Stimulated activated CD8-positive, alpha-beta memory T cell treated with anti-CD3 and anti-CD28 coated beads, Interleukin-12 subunit alpha, Interleukin-12 subunit beta, amount 100 ng/mL, for 4 hours (primary cell): ENCODE data around the gene CNGA1.

Experiments used
- DNase-seq: peaks from one replicate; pipeline ENCODE4 v3.0.0-alpha.2; 2020; ENCODE audit warnings: low read depth

CNGA1 gene

GRCh38 chr4:48016141-48017107, at the start of gene CNGA1, which contains the start of gene NIPAL1:
Gene CNGA1, minus strand, starts transcription at chr4:48016681. Its CDS starts 63,992 bp downstream, at chr4:47952689.
Gene NIPAL1, plus strand, starts transcription at chr4:48016772. Its CDS starts 68 bp downstream, at chr4:48016840.
- peak; percentile 63 for DNase-seq

GRCh38 chr4:48065587-48066052, 49.1 kb upstream of the CNGA1 start:
- DNase-seq: no peak

GRCh38 chr4:48064349-48064748, 47.9 kb upstream of the CNGA1 start:
- no peak for DNase-seq

GRCh38 chr4:48058617-48059530, 42.4 kb upstream of the CNGA1 start:
- no peak for DNase-seq

- DNase-seq: no peak
Observed at GRCh38 chr4:48051078-48051477, 34.6 kb upstream of the CNGA1 start.

GRCh38 chr4:48049483-48049882, 33.0 kb upstream of the CNGA1 start:
- no peak for DNase-seq

GRCh38 chr4:48047896-48048295, 31.4 kb upstream of the CNGA1 start:
- DNase-seq: no peak

GRCh38 chr4:48047421-48047844, 31.0 kb upstream of the CNGA1 start:
- DNase-seq: peak; percentile 65

GRCh38 chr4:48046059-48046458, 29.6 kb upstream of the CNGA1 start:
- no peak for DNase-seq

GRCh38 chr4:48044298-48044697, 27.8 kb upstream of the CNGA1 start:
- DNase-seq: no peak

GRCh38 chr4:48043504-48043903, 27.0 kb upstream of the CNGA1 start:
- DNase-seq: no peak

GRCh38 chr4:48042979-48043461, 26.5 kb upstream of the CNGA1 start:
- no peak for DNase-seq

- DNase-seq: no peak
Observed at GRCh38 chr4:48041535-48042137, 25.2 kb upstream of the CNGA1 start.

- DNase-seq: no peak
Observed at GRCh38 chr4:48039561-48039960, 23.1 kb upstream of the CNGA1 start.

- DNase-seq: no peak
Observed at GRCh38 chr4:48038666-48039065, 22.2 kb upstream of the CNGA1 start.

- no peak for DNase-seq
Observed at GRCh38 chr4:48037117-48037462, 20.6 kb upstream of the CNGA1 start.

GRCh38 chr4:48035952-48036351, 19.5 kb upstream of the CNGA1 start:
- no peak for DNase-seq

- DNase-seq: peak; percentile 31
Observed at GRCh38 chr4:48033825-48034413, 17.4 kb upstream of the CNGA1 start.

- DNase-seq: no peak
Observed at GRCh38 chr4:48033412-48033811, 16.9 kb upstream of the CNGA1 start.

GRCh38 chr4:48032721-48033120, 16.2 kb upstream of the CNGA1 start:
- no peak for DNase-seq

GRCh38 chr4:48031802-48032525, 15.5 kb upstream of the CNGA1 start:
- DNase-seq: no peak
